BJ (cell line): ENCODE data around the gene PLS3. TPM values are rescaled to one million over a fixed set of nuclear protein-coding genes. Genes with fewer than 3 reads are reported as not detected.

Experiments used
- CTCF ChIA-PET: fragments of 350-600 bp; formaldehyde crosslinking; extraction: SDS; loops from one replicate; lab custom pipeline; 2021; ENCODE audit warnings: antibody characterized with exemption, inconsistent platforms; lab: Yijun Ruan, JAX
- POLR2A ChIA-PET: fragments of 300-600 bp; sonication (Branson Sonifier 250); formaldehyde crosslinking; extraction: SDS; loops from one replicate; lab custom pipeline; 2021; ENCODE audit warnings: antibody characterized with exemption; lab: Charles Lee
- DNase-seq: peaks from one replicate; pipeline ENCODE4 v3.0.0-alpha.2; 2011; ENCODE audit warnings: low read depth
- H3K27me3 ChIP-seq: 2 replicates; pipeline ENCODE4 v1.6.0; 2011; ENCODE audit warnings: low read length; ENCODE audit not compliant: control insufficient read depth, insufficient read depth
- H3K36me3 ChIP-seq: 2 replicates; pipeline ENCODE4 v1.5.1; 2011; ENCODE audit warnings: low read length; ENCODE audit not compliant: control insufficient read depth, insufficient read depth
- H3K4me3 ChIP-seq: 2 replicates; pipeline ENCODE4 v1.5.1; 2011; ENCODE audit warnings: low read depth, mild to moderate bottlenecking, control low read depth, low read length
- CTCF ChIP-seq: IDR thresholded peaks from 2 replicates; pipeline ENCODE4 v1.5.1; 2011; ENCODE audit warnings: low read depth, mild to moderate bottlenecking, control low read depth, inconsistent platforms, low read length, moderate library complexity; ENCODE audit not compliant: insufficient read depth
- polyA plus RNA-seq: library from polyadenylated mRNA; depleted of rRNA; stranded (reverse); fragments of >200 nt; gene quantifications from 2 replicates; pipeline ENCODE4 v1.2.3, GENCODE V29; 2011

PLS3 gene
- polyA plus RNA-seq, 1 experiment, result 67.7 TPM

- ChIA-PET POLR2A (interaction anchor here (0.6 kb wide), 1 partner anchor 63 kb away, joined by 7 read pairs; no protein-coding TSS in a partner anchor), CTCF (no interaction called here)
- no peak overlapping the region for H3K4me3 ChIP-seq
- H3K27me3 ChIP-seq, result no peaks in the 10 kb centered on the region
- no peak for TF ChIP-seq CTCF
- no peak for DNase-seq
- no peaks in the 10 kb centered on the region for H3K36me3 ChIP-seq
Observed at GRCh38 chrX:115591856-115592842, 31.2 kb downstream of the PLS3 start.

- CTCF ChIA-PET, result no interaction called here
- no peak for DNase-seq
- TF ChIP-seq CTCF, result no peak
- Histone ChIP-seq H3K27me3 (no peaks in the 10 kb centered on the region), H3K4me3 (no peak overlapping the region), H3K36me3 (no peaks in the 10 kb centered on the region)
- POLR2A ChIA-PET, result interaction anchor here (0.6 kb wide), 1 partner anchor 64 kb away, joined by 7 read pairs; no protein-coding TSS in a partner anchor
Observed at GRCh38 chrX:115592997-115593734, 32.2 kb downstream of the PLS3 start.

- Histone ChIP-seq H3K4me3 (no peak overlapping the region), H3K36me3 (no peaks in the 10 kb centered on the region), H3K27me3 (no peaks in the 10 kb centered on the region)
- ChIA-PET CTCF (no interaction called here), POLR2A (no interaction called here)
- no peak for DNase-seq
- no peak for TF ChIP-seq CTCF
Observed at GRCh38 chrX:115595049-115595448, 34.1 kb downstream of the PLS3 start.

- CTCF ChIA-PET, result no interaction called here
- H3K36me3 ChIP-seq, result no peaks in the 10 kb centered on the region
- DNase-seq, result no peak
- no peak for TF ChIP-seq CTCF
- POLR2A ChIA-PET, result no interaction called here
- no peaks in the 10 kb centered on the region for H3K27me3 ChIP-seq
- no peak overlapping the region for H3K4me3 ChIP-seq
Observed at GRCh38 chrX:115598556-115598955, 37.6 kb downstream of the PLS3 start.

- no peaks in the 10 kb centered on the region for H3K27me3 ChIP-seq
- ChIA-PET POLR2A (no interaction called here), CTCF (no interaction called here)
- no peak overlapping the region for H3K4me3 ChIP-seq
- H3K36me3 ChIP-seq, result no peaks in the 10 kb centered on the region
- TF ChIP-seq CTCF, result no peak
- DNase-seq, result no peak
Observed at GRCh38 chrX:115602308-115602707, 41.3 kb downstream of the PLS3 start.
